LoVo (cell line): Measurements from ENCODE around the gene PNPLA7.
A peak's percentile ranks its signal among the peaks of the same experiment; 100 is the strongest.
"Not testable (repeated sequence)": the region's sequence is repeated elsewhere in the genome, so short reads cannot be mapped to it uniquely, and the experiment has no call there.

Experiments used
- DNase-seq: peaks from one replicate; pipeline ENCODE4 v3.0.0-alpha.2; 2016; ENCODE audit warnings: low spot score

PNPLA7 gene

GRCh38 chr9:137417161-137418021 lies 132.8 kb downstream of the PNPLA7 start:
- DNase-seq: no peak

DNA sequence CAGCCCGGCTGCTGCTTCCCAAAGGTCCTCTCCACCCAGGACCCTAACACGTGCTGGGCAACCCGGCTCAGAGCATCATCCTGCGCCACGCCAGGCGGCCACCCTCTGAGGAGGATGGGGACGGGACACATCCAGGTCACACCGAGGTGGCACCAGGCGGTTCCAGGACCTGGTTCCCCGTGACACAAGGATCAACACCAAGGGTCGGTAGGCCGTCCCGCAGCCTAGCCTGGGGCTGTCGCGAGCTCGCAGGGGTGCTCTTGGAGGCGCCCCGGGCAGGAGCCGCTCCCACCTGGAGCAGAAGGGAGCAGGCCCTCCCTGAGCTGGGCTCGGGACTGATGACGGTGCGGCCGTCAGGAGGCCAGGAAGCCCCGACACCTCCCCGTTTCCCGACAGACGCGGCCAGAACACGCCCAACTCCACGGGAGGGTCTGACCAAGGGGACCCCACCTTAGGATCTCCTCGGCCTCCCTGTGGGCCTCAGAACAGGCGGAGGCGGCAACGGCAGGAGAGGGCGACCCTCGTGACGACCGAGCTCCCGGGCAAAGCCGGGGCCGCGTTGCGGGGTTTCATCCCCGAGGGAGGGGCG lies 133.5 kb downstream of the PNPLA7 start:
- no peak for DNase-seq

DNA sequence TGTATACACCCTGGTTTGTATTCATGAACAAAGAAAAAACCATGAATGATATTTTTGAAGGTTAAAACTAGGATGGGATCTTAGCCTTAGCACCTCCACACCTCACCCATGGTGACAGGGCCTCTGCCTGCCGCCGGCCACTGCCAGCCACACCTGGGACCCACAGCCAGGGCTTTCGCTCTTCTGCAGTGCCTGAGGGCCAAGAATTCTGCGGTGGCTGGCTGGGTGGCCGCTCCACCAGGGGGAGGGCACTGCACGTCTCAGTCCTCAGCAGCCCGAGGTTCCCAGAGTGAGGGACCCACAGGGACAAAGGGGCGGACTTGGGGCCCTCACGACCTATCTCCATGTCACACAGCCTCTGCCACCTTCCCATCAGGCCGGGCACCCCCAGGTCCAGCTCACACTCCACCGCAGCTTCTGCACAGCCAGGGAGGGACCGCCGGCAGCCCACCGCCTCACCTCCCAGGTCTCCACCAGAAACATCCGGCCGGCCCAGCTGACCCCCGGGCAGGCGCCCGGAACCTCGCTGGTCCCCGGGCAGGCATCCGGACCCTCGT lies 134.1 kb downstream of the PNPLA7 start:
- no peak for DNase-seq

GRCh38 chr9:137415451-137415850 lies 134.8 kb downstream of the PNPLA7 start:
- no peak for DNase-seq

- DNase-seq: no peak
Measured at GRCh38 chr9:137412431-137412830, 137.8 kb downstream of the PNPLA7 start.

GRCh38 chr9:137411645-137412380 lies 138.4 kb downstream of the PNPLA7 start:
- DNase-seq: peak; percentile 74

GRCh38 chr9:137411260-137411644 lies 138.9 kb downstream of the PNPLA7 start:
- DNase-seq: no peak

DNA sequence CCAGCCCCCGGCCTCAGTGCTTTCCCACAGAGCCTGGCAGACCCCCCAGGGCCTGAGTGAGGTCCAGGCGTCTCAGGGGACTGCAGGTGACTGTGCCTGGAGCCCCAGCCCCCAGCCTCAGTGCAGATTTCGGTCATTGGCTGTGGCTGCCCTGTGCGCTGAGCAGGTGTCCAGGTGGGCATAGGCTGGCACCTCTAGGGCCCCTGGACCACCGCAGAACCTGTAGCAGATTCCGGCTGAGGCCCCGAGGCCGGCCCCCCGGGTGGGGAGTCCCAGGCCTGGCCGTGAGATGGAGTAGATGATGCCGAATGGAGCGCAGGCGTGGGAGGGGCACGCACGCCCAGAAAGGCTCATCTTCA lies 139.3 kb downstream of the PNPLA7 start:
- DNase-seq: no peak

DNA sequence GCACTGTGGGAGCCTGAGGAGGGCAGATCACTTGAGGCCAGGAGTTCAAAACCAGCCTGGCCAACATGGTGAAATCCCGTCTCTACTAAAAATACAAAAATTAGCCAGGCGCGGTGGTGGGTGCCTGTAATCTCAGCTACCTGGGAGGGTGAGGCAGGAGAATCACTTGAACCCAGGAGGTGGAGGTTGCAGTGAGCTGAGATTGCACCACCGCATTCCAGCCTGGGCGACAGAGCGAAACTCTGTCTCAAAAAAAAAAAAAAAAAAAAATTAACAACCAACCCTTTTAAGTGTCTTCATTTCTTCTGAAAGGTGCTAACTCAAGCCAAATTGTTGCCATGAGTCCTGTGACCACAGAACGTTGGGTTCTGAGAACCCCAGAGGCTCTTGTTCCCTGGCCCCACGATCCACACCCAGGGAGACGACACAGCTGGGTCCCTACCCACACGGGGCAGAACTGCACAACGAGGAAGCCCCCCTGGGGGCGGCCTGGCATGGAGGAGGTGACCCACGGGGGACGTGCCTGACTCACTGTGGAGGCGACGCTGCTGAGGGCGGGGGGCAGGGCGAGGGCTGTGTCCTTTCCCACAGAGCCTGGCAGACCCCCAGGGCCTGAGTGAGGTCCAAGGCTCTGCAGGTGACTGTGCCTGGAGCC lies 139.8 kb downstream of the PNPLA7 start:
- not testable (repeated sequence) for DNase-seq
